HCT116 (cell line): ENCODE results near the gene SUCLG2.

ENCODE experiments used
- EZH2 ChIP-seq: fragments of 200-600 bp; sonication (generic); IDR thresholded peaks from 2 replicates; pipeline ENCODE4 v1.6.1; 2017; ENCODE audit warnings: antibody characterized with exemption, mixed run types
- POLR2A ChIP-seq: IDR thresholded peaks from 2 replicates; pipeline ENCODE4 v1.7.0; 2011; ENCODE audit warnings: borderline replicate concordance; ENCODE audit not compliant: insufficient read depth, insufficient read length; ENCODE audit errors: extremely low read depth
- ZNF274 ChIP-seq: fragments of 200-500 bp; sonication (Bioruptor generic); IDR thresholded peaks from 2 replicates; pipeline ENCODE4 v1.6.1; 2014; ENCODE audit warnings: mild to moderate bottlenecking, low read depth, low read length, inconsistent platforms

- no peak for TF ChIP-seq POLR2A
- no peak for TF ChIP-seq EZH2
- TF ChIP-seq ZNF274 = no peak
Observed at GRCh38 chr3:67595424-67595823, 59.0 kb downstream of the SUCLG2 start.
